Fibroblast of skin of right biceps (primary cell): ENCODE measurements around the gene RNF181.
"Not testable (repeated sequence)": the region's sequence is repeated elsewhere in the genome, so short reads cannot be mapped to it uniquely, and the experiment has no call there.

Experiments used
- DNase-seq: peaks from one replicate; pipeline ENCODE4 v3.0.0-alpha.2; 2013

The RNF181 gene, protein sequence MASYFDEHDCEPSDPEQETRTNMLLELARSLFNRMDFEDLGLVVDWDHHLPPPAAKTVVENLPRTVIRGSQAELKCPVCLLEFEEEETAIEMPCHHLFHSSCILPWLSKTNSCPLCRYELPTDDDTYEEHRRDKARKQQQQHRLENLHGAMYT

DNA sequence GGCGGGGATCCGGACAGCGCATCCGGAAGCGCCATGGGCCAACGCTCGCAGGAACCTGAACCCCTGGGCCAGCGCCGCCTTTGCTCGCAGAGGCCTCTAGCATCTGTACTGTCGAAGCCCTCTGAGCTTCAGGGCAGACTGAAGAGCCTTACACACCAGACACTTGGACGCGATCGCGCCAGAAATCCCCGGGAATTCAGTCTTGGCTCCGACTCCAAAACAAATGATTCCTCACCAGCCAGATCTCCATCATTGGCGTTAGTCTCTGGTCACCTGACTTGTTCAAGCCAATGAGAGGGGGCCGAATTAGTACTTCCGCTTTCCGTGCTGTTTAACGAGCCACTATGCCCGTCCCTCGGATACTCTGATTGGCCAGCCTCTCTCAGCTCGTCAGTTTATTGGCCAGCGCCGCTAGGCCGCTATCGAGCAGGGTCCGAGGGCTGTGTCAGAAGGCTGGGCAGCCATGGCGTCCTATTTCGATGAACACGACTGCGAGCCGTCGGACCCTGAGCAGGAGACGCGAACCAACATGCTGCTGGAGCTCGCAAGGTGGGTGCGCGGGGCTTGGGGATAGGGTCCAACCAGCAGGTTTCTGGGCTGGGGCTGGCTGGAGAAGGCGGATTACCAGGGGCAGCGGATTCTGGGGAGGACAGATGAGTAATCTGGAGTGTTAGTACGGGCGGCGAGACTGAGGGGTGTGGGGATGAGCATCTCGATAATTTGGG lies at the start of gene RNF181:
Gene RNF181, plus strand, starts transcription at position 445 of the 725 bp plus-strand sequence. Its CDS starts 19 bp downstream, at position 464.
- DNase-seq: peak; percentile 99

DNA sequence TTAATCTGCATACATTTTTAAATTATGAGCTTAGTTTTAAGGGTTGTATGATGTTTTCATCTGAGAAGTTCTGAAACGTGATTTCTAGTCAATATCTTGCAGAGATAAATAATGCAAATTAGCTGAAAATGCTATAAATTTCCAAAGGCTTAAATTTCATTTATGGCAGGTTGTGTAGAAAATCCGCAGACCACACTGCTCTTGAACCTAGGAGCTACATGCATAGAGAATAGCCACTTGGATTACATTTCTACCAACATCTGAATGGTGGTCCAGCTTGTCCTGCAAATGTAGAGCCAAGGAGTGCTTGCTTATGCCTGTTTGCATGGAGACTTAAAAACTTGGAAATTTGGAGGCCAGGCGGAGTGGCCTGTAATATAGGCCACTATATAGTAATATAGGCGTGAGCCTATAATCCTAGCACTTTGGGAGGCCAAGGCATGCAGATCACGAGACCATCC lies 49.7 kb upstream of the RNF181 start:
- no peak for DNase-seq

DNA sequence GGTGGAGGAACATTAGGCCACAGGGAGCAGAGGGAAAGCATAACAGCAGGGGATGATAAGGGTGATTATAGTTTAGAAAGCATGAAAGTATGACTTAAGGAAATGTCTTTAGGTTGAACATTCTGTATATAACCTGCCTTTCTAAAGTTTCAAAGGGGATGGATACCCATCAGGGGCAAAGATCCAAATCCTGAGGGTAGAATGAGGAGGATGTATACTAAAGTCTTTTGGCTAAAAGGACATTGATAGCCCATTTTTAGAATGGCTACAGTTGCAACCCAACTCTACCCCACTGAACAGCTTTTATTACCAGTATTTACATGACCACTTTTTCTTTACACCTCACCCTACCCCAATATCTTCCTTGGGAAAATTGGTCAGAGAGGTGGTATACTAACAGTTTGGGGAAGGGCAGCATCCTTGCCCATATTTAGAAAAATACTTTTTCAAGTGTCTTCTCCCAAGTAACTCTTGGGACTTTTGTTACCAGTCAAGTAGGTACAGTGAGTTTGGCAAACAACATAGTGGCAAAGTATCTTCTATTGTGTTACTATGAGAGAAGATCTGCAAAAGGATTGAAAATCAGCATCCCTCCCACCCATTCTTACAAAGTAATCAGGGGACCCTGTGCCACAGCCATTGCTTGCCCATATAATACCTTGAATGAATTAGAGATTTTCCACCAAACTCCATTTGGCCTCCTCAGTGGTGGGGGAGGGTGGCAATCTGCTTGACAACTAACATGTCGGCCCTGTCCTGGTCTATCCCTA lies 48.3 kb upstream of the RNF181 start:
- DNase-seq: no peak

DNA sequence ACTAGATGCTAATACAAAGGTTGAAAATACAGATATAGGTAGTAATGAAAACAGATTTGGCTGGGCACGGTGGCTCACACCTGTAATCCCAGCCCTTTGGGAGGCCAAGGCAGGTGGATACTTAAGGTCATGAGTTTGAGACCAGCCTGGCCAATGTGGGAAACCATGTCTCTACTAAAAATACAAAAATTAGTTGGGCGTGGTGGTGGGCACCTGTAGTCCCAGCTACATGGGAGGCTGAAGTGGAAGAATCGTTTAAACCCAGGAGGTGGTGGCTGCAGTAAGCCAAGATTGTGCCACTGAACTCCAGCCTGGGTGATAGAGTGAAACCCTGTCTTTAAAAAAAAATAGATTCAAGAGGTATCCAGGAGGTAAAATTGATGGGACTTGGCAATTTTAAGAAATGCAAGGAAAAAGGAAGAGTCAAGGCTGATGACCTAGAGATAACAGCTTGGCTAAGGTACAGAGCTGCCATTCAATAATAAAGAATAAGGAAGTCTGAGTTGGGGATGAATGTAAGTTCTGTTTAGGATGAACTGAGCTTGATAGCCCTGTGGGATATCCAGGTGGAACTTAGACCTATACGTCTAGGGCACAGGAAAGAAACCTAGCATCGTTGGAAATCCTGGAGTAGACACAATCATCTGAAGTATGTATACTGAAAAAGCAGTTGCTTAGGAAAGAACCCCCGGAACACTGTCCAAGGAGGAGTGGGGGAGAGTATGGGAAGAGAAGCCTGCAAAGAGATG lies 47.5 kb upstream of the RNF181 start:
- no peak for DNase-seq

DNA sequence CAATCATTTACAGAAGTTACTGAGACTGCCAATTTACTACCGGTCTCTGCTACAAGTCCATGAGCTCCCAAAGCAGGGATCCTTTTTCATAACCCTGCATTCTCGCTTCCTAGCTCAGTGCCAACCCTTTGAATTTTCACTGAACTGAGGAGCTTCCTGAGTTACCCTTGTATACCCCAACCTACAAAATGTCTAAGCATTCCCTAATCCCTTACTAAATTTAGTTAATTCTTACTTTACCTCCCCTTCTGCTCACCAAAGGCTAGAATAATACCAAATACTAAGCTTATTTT lies 47.0 kb upstream of the RNF181 start:
- no peak for DNase-seq

DNA sequence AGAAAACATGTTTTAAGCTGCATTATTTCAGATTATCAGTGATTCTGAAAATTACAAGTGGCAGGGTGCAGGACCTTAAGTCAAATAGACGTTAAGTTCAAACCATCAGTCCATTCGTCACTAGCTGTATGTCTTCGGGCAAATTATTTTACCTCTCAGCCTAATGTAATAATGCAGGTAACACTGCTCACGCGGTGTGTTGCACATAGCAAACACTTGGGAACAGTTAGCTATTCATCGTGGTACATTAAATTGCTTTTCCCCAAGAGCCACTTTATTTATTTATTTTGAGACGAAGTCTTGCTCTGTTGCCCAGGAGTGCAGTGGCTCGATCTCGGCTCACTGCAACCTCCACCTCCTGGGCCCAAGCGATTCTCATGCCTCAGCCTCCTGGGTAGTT lies 46.5 kb upstream of the RNF181 start:
- DNase-seq: no peak

DNA sequence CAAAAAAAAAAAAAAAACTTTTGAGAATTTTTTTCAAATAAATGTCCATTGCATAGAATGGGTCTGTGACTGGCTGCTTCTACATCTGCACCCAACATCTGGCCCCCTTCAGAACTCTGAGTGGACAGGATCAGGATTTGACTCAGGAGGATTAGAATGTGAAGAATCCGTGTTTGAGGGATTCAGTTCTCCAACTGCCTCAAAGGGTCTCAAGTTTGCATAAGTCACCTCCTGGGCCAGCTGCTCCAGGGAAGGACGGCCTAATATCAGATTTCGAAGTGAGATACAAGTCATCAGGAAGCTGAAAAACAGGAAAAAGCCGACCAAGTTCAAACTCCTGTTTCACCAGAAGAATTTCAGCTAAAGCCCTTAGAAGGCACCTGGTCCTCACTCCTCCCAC lies 45.7 kb upstream of the RNF181 start:
- peak; percentile 93 for DNase-seq

DNA sequence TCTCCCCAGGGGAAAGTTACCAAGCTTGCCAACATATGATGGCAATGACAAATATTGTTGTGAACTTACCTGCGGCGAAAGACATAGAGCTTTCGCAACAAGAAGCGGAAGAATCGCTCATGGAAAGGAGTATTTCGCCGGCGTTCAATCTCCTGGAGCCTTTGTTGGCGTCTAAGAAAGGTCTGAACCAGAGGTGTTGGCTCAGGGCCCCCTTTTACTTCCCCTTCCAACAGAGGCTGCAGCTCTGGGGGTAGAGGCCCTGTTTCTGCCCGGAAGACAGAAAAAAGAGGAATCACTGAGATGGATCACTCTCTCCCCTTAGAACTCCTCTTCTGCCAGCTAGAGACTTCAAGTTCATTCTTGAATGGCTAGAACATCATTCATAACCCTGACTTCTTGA lies 45.1 kb upstream of the RNF181 start:
- no peak for DNase-seq

DNA sequence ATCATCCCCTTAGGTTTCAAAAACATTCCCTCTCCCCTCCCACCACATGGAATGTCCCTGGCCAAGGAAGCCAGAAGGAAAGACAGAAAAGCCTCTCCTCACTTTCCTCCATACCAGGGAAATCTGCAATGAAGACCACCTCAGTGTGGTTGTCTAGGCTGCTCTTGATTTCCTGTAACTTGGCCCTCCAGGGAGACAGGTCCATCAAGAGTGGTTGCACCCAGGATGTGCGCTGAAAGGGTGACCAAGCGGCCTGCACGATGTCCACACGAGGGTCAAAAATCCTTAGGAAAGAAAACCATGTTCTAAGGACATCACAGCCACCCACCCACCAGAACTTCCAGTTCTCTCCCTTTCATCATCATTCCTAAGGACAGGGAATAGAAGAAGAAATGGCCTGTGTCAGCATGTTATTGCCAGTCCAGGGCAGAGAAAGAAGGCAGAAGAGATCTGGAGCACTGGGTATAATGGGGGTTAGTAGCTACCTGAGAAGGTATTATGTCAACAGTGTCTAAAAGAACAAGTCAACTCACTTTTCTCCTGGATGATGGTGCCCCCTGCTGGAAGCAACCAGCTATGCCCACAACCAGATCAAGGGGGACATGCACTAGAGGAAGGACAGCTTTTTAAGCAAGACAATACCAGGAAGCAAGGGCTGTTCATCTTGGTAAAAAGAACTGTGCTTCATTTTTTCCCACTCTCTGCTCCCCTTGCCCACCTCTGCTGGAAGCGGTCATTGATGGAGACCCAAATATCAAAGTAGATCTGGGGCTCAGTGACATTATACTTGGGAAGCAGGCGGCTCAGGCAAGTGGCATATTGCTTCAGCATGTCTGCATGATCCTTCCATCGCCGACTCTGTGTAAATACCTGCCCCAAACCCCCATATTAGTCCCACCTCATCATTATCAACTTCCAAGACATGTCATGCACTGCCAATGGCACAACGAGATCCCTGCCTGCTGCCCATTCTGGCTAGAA lies 43.6 kb upstream of the RNF181 start:
- peak; percentile 68 for DNase-seq

DNA sequence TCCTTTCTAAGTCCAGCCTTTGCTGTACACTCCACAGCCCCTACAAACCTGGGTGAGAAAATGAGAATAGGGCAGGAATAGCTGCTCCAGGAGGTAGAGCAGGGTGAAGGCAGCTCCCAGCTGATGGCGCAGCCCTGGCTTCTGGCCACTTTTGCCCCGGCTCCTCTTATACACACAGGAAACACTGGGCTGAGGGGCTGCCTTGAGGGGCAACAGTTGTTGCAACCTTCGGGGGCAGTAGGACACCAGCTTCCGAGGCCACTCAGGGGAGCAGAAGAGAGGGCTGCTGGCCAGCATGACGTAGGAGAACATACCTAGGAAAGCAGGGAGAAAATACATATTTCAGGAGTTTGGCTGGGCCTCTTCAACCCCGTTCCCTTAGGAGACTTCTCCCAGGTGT lies 42.4 kb upstream of the RNF181 start:
- DNase-seq: no peak

DNA sequence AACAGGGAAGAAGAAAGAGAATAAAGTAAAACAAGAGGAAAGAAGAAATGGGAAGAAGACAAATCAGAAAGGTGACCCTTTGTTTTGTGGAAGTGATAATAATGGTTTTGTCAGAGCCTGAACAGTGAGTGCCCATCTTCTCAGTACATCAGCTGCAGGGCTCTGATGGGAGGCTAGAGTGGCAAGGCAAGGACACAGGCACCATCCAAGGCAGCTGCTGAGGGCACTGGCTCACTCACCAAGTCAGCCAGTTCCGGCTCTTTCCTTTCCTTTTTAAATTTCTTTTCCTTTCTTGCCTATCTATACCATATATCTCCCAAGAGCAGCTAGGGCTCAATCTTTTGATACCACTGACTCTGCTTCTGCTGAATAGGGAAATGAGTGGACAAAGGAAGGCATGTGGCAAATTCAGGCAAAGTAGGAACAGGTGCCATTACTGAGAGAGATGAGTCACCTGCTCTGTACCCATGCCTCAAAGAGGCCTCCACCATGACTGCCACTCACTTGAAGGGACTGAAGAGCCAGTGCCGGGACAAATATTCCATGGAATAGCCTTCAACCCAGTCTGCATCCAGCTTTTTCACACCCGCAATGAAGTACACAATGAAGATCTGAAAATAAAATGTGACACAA lies 40.4 kb upstream of the RNF181 start:
- no peak for DNase-seq

DNA sequence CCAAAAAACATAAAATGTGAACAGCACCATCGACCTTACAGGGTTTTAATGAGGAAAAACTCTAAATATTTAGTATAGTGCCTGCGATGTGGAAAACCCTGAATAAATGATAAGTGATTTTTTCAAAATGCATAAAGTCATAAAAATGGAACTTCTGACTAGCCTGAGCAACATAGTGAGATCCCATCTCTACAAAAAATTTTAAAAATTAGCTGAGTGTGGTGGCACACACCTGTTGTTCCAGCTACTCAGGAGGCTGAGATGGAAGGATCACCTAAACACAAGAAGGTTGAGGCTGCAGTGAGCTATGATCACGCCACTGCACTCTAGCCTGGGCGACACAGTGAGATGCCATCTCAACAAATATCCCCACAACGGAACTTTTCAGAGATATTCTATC lies 38.4 kb upstream of the RNF181 start:
- no peak for DNase-seq

DNA sequence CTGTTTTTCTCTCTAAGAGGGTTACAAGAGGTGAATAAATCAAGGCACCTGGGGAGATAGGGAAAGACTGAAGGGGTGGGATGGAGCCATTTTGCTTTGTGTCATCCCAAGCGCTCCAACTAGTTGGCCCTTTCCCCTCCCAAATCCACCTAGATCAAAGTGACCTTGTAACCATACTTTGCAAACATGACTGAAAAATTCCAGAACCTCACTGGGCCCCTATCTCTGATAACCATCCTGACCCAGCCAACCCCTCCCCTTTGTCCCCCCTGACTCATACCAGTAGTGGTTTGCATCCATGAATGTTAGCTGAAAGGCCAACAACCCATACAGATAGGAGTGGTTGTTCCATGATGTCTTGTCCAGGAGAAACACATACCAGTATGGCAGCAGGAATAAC lies 37.4 kb upstream of the RNF181 start:
- no peak for DNase-seq

DNA sequence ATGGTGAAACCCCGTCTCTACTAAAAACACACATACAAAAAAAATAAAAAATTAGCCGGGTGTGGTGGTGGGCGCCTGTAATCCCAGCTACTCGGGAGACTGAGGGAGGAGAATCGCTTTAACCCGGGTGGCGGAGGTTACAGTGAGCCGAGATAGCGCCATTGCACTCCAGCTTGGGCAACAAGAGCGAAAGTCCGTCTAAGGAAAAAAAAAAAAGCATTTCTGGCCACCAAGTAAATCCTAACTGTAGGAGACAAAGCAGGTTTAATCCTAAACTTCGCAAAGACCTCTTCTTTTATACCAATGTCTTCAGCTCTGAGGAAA lies 35.2 kb upstream of the RNF181 start:
- DNase-seq: not testable (repeated sequence)

DNA sequence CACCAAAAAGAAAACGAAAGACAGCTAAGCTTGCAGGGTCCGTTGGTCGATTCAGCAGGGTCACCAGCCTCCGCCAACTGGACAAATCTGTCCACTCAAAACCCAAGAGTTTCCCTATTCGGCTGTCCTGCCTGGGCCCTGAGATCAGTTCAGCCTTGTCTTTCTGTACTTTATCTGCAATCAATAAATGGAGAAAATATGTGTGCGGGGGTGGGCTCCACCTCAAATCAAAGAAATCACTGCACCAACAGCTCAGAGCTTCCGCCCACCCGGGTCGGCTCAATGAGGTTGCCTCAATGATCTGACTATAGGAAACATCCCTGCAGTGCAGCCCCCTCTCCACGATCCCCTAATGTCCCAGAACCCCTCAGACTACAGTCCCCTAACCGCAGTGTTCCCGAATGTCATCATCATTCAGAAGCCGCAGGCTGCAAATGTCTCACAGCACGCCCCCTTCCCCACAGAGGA lies 34.7 kb upstream of the RNF181 start:
- DNase-seq: no peak

DNA sequence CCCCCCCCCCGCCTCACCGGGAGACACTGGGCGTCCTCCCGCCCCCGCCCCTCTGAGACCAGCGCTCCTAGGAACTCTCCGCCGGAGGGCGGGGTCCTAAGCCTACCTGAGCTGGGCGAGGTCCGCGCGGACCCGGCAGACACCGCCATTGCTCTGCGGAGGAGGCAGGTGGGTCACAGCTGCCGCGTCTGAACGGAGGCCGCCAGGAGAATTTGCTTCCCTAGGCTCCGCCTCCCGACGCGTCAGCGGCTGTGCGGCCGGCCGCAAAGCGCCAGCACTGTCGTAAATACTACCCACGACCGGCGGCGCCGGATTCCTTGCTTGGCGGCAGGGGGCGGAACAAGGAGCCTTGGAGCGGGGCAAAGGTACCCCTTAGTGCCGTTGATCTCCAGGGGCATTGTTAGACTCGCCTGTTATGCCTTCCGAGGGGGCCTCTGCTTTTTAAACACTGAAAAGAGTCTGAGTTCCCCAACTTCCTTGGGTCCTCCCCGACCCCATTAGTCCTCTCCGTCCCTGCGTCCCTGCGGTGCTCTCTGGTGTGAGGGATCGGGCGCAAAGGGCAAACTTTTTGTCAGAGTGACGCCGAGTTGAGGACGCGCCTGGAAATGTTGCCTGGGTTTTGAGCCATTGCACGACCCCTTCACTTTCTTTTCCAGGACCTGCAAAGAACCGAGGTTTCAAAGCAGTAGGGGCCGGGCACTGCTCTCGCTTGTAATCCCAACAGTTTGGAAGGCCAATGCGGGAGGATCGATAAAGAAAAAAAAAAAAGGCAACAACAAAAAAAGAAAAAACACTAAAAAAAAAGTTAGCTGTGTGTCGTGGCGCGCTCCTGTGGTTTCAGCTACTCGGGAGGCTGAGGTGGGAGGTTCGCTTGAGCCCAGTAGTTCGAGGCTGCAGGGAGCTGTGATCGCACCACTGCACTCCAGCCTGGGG lies 34.0 kb upstream of the RNF181 start, which contains the start of gene GGCX:
Gene GGCX, minus strand, starts transcription at position 214 of the 933 bp plus-strand sequence. Its CDS starts 65 bp downstream, at position 149.
- DNase-seq: peak; percentile 94

DNA sequence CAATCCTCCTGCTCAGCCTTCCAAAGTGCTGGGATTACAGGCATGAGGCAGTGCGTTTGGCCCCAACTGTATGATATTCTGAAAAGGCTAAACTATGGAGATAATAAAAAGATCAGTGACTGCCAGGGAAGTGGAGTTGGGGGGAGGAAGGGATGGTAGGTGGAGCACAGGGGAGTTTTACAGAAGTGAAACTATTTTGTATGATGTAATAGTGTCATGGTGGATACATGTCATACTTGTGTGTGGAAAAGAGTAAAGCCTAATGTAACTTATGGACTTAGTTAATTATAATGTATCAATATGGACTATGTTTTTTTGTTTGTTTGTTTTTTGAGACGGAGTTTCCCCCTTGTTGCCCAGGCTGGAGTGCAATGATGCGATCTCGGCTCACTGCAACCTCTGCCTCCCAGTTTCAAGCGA lies 31.4 kb upstream of the RNF181 start:
- DNase-seq: no peak

DNA sequence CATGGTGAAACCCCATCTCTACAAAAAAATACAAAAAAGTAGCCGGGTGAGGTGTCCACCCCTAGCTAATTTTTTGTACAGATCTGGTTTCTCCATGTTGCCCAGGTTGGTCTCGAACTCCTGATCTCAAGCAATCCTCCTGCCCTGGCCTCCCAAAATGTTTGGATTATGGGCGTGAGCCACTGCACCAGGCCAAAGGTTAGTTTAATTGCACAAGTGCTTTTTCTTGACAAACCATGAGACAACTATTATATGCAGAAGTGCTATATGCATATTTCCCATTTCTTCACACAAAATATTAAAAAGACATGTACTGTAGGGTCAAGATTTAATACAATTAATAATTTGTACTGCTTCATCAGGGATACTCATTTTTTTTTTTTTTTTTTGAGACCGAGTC lies 29.3 kb upstream of the RNF181 start:
- DNase-seq: no peak

DNA sequence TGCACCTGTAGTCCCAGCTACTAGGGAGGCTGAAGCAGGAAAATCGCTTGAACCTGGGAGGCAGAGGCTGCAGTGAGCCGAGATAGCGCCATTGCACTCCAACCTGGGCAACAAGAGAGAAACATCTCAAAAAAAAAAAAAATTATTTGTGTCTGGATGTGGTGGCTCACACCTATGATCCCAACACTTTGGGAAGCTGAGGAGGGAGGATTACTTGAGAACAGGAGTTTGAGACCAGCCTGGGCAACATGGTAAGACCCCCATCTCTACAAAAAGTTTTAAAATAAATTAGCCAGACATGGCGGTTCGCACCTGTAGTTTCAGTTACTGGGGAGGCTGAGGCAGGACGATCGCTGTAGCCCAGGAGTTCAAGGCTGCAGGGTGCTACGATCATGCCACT lies 19.8 kb upstream of the RNF181 start:
- no peak for DNase-seq

DNA sequence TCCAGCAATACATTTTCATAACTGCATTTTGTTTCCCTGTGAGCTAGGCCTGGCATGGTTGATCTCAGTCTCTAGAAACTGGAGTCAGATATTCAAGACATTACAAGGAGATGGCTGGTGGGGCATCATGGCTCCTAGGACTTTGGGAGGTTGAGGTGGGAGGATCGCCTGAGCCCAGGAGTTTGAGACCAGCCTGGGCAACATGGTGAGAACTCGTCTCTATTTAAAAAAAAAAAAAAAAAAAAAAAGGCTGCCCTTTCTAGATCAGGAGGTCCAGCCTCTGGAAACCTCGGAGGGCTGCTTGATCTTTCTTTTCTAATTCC lies 18.5 kb upstream of the RNF181 start:
- DNase-seq: no peak
